GM12892 (cell line): ENCODE results near the gene SORT1.

Source experiments
- POLR2A ChIP-seq: IDR thresholded peaks from 2 replicates; pipeline ENCODE4 v1.6.1; 2011; ENCODE audit warnings: low read depth, low read length, control low read depth
- POLR2AphosphoS5 ChIP-seq: IDR thresholded peaks from 2 replicates; pipeline ENCODE4 v1.6.1; 2011; ENCODE audit warnings: low read depth, low read length, control low read depth

GRCh38 chr1:109301874-109302273 lies 95.8 kb downstream of the SORT1 start:
- TF ChIP-seq POLR2AphosphoS5 (no peak), POLR2A (no peak)
